ENCODE results near the gene PKP1.

DNA sequence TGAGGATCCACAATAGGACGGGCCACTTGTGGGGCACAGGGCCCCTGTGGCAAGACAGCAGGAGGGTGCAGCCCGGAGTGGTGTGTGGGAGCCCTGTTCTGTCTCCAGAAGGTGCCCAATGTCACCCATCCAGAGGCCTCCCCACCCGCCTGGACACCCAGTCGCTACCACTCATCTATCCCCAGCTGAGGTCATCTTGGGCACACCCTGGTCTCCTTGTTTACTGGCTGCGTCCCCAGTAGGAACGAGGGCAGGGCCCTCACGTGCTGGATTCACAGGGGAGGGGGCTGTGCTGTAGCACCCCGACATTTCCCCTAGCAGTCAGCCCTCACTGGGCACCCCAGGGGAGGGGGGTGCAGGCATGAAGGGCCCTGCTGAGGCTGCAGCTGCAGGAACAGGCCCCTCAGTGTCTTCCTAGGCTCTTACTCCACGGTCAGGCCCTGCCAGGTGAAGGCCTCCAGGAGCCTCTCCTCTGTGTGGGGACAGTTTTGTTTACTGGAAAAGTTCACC, 96.5 kb downstream of the PKP1 start:
- TF ChIP-seq, protein P1, sequence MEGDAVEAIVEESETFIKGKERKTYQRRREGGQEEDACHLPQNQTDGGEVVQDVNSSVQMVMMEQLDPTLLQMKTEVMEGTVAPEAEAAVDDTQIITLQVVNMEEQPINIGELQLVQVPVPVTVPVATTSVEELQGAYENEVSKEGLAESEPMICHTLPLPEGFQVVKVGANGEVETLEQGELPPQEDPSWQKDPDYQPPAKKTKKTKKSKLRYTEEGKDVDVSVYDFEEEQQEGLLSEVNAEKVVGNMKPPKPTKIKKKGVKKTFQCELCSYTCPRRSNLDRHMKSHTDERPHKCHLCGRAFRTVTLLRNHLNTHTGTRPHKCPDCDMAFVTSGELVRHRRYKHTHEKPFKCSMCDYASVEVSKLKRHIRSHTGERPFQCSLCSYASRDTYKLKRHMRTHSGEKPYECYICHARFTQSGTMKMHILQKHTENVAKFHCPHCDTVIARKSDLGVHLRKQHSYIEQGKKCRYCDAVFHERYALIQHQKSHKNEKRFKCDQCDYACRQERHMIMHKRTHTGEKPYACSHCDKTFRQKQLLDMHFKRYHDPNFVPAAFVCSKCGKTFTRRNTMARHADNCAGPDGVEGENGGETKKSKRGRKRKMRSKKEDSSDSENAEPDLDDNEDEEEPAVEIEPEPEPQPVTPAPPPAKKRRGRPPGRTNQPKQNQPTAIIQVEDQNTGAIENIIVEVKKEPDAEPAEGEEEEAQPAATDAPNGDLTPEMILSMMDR (IDR thresholded peaks at IDR 0.05; ENCODE audit: low read length): no peak
- TF ChIP-seq EZH2 (IDR thresholded peaks at IDR 0.05; ENCODE audit: borderline replicate concordance, low read length): no peak
